Measurements from ENCODE around the gene IRF9.

- TF ChIP-seq, protein P1, sequence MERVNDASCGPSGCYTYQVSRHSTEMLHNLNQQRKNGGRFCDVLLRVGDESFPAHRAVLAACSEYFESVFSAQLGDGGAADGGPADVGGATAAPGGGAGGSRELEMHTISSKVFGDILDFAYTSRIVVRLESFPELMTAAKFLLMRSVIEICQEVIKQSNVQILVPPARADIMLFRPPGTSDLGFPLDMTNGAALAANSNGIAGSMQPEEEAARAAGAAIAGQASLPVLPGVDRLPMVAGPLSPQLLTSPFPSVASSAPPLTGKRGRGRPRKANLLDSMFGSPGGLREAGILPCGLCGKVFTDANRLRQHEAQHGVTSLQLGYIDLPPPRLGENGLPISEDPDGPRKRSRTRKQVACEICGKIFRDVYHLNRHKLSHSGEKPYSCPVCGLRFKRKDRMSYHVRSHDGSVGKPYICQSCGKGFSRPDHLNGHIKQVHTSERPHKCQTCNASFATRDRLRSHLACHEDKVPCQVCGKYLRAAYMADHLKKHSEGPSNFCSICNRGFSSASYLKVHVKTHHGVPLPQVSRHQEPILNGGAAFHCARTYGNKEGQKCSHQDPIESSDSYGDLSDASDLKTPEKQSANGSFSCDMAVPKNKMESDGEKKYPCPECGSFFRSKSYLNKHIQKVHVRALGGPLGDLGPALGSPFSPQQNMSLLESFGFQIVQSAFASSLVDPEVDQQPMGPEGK (CRISPR knock-in tag; IDR thresholded peaks at IDR 0.05; ENCODE audit: borderline replicate concordance): no peak
- TF ChIP-seq CSDC2 (CRISPR knock-in tag; IDR thresholded peaks at IDR 0.05) (no peak), POU6F1 (CRISPR knock-in tag; IDR thresholded peaks at IDR 0.05; ENCODE audit: borderline replicate concordance, low read depth) (no peak), ZC3H10 (CRISPR knock-in tag; IDR thresholded peaks at IDR 0.05) (no peak), OSR1 (CRISPR knock-in tag; IDR thresholded peaks at IDR 0.05) (no peak), ZNF8 (CRISPR knock-in tag; IDR thresholded peaks at IDR 0.05) (no peak)
Observed at GRCh38 chr14:24132061-24132685, 28.9 kb upstream of the IRF9 start.
